Thoracic aorta (tissue), 2 donors: ENCODE measurements around the gene GALNT7. TPM values are rescaled to one million over a fixed set of nuclear protein-coding genes. Genes with fewer than 3 reads are reported as not detected.

ENCODE experiments used
- ATAC-seq: fragments of 150-250 bp; one replicate; pipeline ENCODE4 v1.8.0; 2017; ENCODE audit warnings: low read depth; ENCODE audit not compliant: insufficient number of reproducible peaks, low FRiP score
- DNase-seq: peaks from one replicate; pipeline ENCODE4 v3.0.0-alpha.2; 2020; ENCODE audit warnings: low spot score
- H3K27ac ChIP-seq, 2 donors: fragments of 200-600 bp; sonication (generic); 1 replicate in 1 of 2; 2 replicates in 1 of 2; pipeline ENCODE4 v1.5.1; 2016; ENCODE audit warnings: mild to moderate bottlenecking in 2 of 2, moderate library complexity in 2 of 2
- H3K27me3 ChIP-seq: fragments of 200-600 bp; sonication (generic); replicated peaks from 2 replicates; pipeline ENCODE4 v1.6.0; 2016; ENCODE audit warnings: mild to moderate bottlenecking; ENCODE audit not compliant: insufficient read depth
- H3K36me3 ChIP-seq: fragments of 200-600 bp; sonication (generic); one replicate; pipeline ENCODE4 v1.5.1; 2016
- H3K4me1 ChIP-seq, 2 donors: fragments of 200-600 bp; sonication (generic); 1 replicate in 1 of 2; 2 replicates in 1 of 2; pipeline versions ENCODE4 v1.5.1 to v1.6.0; 2016; ENCODE audit warnings: low read depth in 2 of 2, mild to moderate bottlenecking in 1 of 2; ENCODE audit not compliant: control insufficient read depth in 1 of 2
- H3K4me3 ChIP-seq: fragments of 200-600 bp; sonication (generic); 2 replicates; pipeline ENCODE4 v1.5.1; 2016; ENCODE audit warnings: mild to moderate bottlenecking
- H3K9me3 ChIP-seq: fragments of 200-600 bp; sonication (generic); 2 replicates; pipeline ENCODE4 v1.5.1; 2016
- total RNA-seq, 2 donors: library from RNA; depleted of rRNA; stranded (reverse); fragments of >200 nt; gene quantifications; one replicate each; pipeline versions ENCODE4 v1.1.0 to v1.2.3, GENCODE V29; 2016
- TF ChIP-seq, protein P1 (sequence below): fragments of 200-600 bp; sonication (generic); IDR thresholded peaks from one replicate; pipeline ENCODE4 v1.5.1; 2019; ENCODE audit warnings: antibody characterized with exemption

GALNT7 gene
- total RNA-seq, 2 donors from 2014 or later = 12.7 to 23.1 TPM

DNA sequence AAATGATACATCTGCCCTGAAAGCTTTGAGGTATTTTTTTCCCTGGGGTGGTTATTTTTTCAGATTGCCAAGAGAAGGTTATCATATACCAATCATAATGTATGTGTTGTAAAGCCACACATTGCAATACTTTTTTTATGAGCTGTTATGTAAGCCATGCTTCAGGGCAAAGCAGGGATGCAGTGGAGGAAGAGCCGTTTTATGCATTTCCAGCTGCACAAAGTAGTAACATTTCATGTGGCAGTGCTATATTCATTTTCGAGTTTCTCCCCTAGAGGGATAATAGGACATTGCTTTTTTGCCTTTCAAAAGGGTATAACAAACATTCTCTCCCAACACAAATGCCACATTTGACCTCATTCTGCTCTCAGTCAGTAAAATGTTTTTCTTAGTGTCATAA lies 68.5 kb downstream of the GALNT7 start:
- Histone ChIP-seq H3K36me3 (no peaks in the 10 kb centered on the region), H3K4me1 (peaks cover 0 to 16% of the 10 kb centered on the region in 2 donors), H3K4me3 (no peak overlapping the region), H3K9me3 (no peaks in the 10 kb centered on the region), H3K27ac (no peak overlapping the region), H3K27me3 (no peaks in the 10 kb centered on the region)
- TF ChIP-seq, protein P1, sequence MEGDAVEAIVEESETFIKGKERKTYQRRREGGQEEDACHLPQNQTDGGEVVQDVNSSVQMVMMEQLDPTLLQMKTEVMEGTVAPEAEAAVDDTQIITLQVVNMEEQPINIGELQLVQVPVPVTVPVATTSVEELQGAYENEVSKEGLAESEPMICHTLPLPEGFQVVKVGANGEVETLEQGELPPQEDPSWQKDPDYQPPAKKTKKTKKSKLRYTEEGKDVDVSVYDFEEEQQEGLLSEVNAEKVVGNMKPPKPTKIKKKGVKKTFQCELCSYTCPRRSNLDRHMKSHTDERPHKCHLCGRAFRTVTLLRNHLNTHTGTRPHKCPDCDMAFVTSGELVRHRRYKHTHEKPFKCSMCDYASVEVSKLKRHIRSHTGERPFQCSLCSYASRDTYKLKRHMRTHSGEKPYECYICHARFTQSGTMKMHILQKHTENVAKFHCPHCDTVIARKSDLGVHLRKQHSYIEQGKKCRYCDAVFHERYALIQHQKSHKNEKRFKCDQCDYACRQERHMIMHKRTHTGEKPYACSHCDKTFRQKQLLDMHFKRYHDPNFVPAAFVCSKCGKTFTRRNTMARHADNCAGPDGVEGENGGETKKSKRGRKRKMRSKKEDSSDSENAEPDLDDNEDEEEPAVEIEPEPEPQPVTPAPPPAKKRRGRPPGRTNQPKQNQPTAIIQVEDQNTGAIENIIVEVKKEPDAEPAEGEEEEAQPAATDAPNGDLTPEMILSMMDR = no peak
- DNase-seq = no peak
- ATAC-seq = no peak

DNA sequence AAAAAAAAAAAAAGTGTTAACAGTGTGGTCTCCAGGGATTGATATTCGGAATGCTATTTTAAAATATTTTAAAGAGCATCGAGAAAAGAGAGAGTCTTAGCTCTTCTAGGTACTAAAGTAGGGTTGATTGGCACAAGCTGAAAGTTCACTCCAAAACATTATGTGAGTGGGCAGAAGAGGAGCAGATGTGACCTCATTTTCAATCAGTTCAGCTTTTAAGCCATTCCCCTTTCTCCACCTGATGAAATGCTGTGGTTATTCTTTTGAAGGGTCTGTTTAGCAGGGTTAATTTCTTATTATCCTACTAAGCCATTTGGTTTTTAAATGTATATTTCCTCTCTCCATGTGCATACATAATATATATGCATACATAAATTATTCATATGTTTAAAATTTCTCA lies 69.2 kb downstream of the GALNT7 start:
- H3K4me3 ChIP-seq = no peak overlapping the region
- peaks cover 0 to 15% of the 10 kb centered on the region in 2 donors for H3K4me1 ChIP-seq
- H3K9me3 ChIP-seq = no peaks in the 10 kb centered on the region
- H3K27ac ChIP-seq = no peak overlapping the region
- no peaks in the 10 kb centered on the region for H3K36me3 ChIP-seq
- no peaks in the 10 kb centered on the region for H3K27me3 ChIP-seq
- ATAC-seq (no peak), DNase-seq (no peak)
- TF ChIP-seq, protein P1 = no peak

DNA sequence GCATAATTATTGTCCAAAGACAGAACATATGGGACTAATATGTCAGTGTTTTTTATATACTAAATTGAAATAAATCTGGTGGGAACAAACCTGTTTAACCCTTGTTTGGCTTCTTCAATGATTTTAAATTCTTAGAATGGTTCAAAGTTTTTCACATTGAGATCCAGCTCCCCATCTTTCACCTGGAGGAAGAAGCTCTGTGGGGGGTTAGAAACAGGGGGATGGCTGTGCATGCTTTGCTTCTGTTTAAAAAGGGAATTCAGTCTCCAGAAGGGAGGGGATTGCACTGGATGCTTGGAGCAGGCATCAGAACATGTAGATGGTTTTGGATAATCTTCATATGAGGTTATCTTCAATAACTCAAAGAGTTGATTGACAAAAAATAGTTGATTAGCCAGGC lies 72.1 kb downstream of the GALNT7 start:
- no peak overlapping the region for H3K27ac ChIP-seq
- no peak for ATAC-seq
- no peaks in the 10 kb centered on the region for H3K36me3 ChIP-seq
- peaks cover 0 to 15% of the 10 kb centered on the region in 2 donors for H3K4me1 ChIP-seq
- H3K4me3 ChIP-seq = no peak overlapping the region
- no peaks in the 10 kb centered on the region for H3K9me3 ChIP-seq
- TF ChIP-seq, protein P1 = no peak
- H3K27me3 ChIP-seq = no peaks in the 10 kb centered on the region
- no peak for DNase-seq

DNA sequence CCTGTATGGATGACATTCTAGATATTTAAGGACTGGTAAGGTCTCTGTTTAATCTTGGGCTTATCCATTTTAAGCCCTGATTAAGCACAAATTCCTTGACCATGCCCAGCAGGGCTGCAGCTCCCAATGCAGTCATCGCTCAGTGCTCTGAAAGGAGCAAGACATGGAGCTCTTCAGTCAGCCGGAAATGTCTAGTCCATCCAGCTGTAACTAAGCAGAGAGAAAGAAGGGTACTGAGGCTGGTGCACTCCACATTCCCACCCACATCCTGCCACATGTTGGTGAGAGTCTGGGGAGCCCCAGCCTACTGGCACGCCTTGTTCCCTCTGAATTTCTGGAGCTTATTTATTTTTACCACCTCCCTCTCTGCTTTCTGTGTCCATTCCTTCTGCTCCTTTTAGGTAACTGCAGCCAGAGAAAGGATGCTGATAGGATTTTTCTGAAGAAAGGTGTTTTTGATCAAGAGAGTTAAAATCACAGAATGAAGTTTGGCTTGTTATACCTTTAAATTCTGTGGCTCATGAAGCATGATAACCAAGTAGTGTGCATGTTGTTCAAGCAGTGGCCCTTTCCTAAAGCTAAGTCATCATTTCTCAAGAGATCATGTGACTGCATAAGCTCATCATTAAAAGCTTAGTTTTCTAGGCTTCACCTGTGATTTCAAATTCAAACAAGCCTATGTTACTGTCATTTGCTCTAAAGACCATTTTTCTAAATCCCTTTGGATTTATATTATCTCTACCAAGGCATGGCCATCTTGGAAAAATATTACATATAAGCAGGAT lies 74.0 kb downstream of the GALNT7 start:
- Histone ChIP-seq H3K36me3 (no peaks in the 10 kb centered on the region), H3K4me1 (no peaks in the 10 kb centered on the region), H3K4me3 (no peak overlapping the region), H3K27me3 (no peaks in the 10 kb centered on the region), H3K27ac (no peak overlapping the region), H3K9me3 (no peaks in the 10 kb centered on the region)
- ATAC-seq = no peak
- no peak for DNase-seq
- TF ChIP-seq, protein P1 = no peak

DNA sequence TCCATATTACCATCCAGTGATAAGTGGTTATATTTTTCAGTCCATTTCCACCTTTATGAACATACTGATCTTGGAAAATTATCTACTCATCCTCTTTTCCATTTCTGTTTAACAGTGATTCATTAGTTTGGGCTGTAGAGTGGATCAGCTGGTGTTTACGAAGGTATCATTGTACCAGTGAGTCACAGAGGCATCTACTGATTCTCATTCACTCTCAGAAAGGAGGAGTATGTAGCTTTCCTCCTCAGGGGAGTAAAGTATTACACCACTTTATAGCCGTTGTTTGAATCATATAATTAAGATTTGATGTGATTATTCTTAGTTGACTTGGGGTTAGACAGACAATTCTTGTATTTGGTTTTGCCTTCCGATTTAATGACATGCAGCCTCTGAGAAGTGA lies 74.7 kb downstream of the GALNT7 start:
- H3K27ac ChIP-seq = no peak overlapping the region
- H3K27me3 ChIP-seq = no peaks in the 10 kb centered on the region
- no peak for DNase-seq
- no peak for ATAC-seq
- no peak overlapping the region for H3K4me3 ChIP-seq
- H3K36me3 ChIP-seq = no peaks in the 10 kb centered on the region
- no peaks in the 10 kb centered on the region for H3K4me1 ChIP-seq
- H3K9me3 ChIP-seq = no peaks in the 10 kb centered on the region
- TF ChIP-seq, protein P1 = no peak
